WTC11 (cell line): ENCODE data around the gene SKAP2. TPM values are rescaled to one million over a fixed set of nuclear protein-coding genes. Genes with fewer than 3 reads are reported as not detected.

Source experiments
- ATAC-seq: fragments of 200-7000 bp; cut with Tn5 transposase; 2 replicates; pipeline ENCODE4 v1.10.0; 2021; ENCODE audit warnings: mild to moderate bottlenecking, moderate library complexity
- CTCF ChIA-PET: fragments of 300-600 bp; sonication (Branson Sonifier 250); formaldehyde crosslinking; loops from one replicate; lab custom pipeline; 2021; ENCODE audit warnings: antibody characterized with exemption; lab: Charles Lee
- POLR2A ChIA-PET: fragments of 350-600 bp; sonication (Branson Sonifier 250); formaldehyde crosslinking; loops from one replicate; lab custom pipeline; 2021; ENCODE audit warnings: antibody characterized with exemption; lab: Charles Lee
- DNase-seq: peaks from one replicate; pipeline ENCODE4 v3.0.0; 2021; ENCODE audit warnings: low spot score
- H3K27ac Mint-ChIP-seq: 2 replicates; pipeline ENCODE4 v1.8.0; 2021; ENCODE audit warnings: mixed read lengths
- H3K27me3 Mint-ChIP-seq: 2 replicates; pipeline ENCODE4 v1.8.0; 2021; ENCODE audit warnings: low read depth, mild to moderate bottlenecking, moderate library complexity, mixed read lengths
- H3K36me3 Mint-ChIP-seq: 2 replicates; pipeline ENCODE4 v1.8.0; 2021; ENCODE audit warnings: mixed read lengths
- H3K4me1 Mint-ChIP-seq: 2 replicates; pipeline ENCODE4 v1.8.0; 2022; ENCODE audit warnings: mixed read lengths
- H3K4me3 Mint-ChIP-seq: 2 replicates; pipeline ENCODE4 v1.8.0; 2021; ENCODE audit warnings: mild to moderate bottlenecking, moderate library complexity, mixed read lengths
- H3K9me3 Mint-ChIP-seq: 2 replicates; pipeline ENCODE4 v1.8.0; 2021; ENCODE audit warnings: mixed read lengths
- ATF2 ChIP-seq: sonication (generic); formaldehyde crosslinking; IDR thresholded peaks from 2 replicates; pipeline ENCODE4 v1.8.1; 2022; ENCODE audit warnings: low read depth, missing genetic modification reagents, borderline replicate concordance
- E2F4 ChIP-seq: sonication (generic); formaldehyde crosslinking; IDR thresholded peaks from 2 replicates; pipeline ENCODE4 v1.8.1; 2022; ENCODE audit warnings: low read depth, mild to moderate bottlenecking, moderate library complexity, missing genetic modification reagents, borderline replicate concordance
- EMX1 ChIP-seq: fragments of 250-450 bp; sonication (Bioruptor Pico); IDR thresholded peaks from 2 replicates; pipeline ENCODE4 v1.8.0; 2021; ENCODE audit warnings: mild to moderate bottlenecking
- ESRRA ChIP-seq: sonication (generic); formaldehyde crosslinking; IDR thresholded peaks from 2 replicates; pipeline ENCODE4 v1.8.1; 2022; ENCODE audit warnings: mild to moderate bottlenecking, missing genetic modification reagents, borderline replicate concordance
- ETV6 ChIP-seq: sonication (generic); formaldehyde crosslinking; IDR thresholded peaks from 2 replicates; pipeline ENCODE4 v1.8.1; 2022; ENCODE audit warnings: mild to moderate bottlenecking, missing genetic modification reagents
- FOXK1 ChIP-seq: sonication (generic); formaldehyde crosslinking; IDR thresholded peaks from 2 replicates; pipeline ENCODE4 v1.8.0; 2022; ENCODE audit warnings: mild to moderate bottlenecking, moderate library complexity, missing genetic modification reagents
- FOXP1 ChIP-seq: sonication (generic); formaldehyde crosslinking; IDR thresholded peaks from 2 replicates; pipeline ENCODE4 v1.8.0; 2022; ENCODE audit warnings: missing genetic modification reagents, mild to moderate bottlenecking, moderate library complexity, borderline replicate concordance
- GRHL2 ChIP-seq: fragments of 250-450 bp; sonication (Bioruptor Pico); IDR thresholded peaks from 2 replicates; pipeline ENCODE4 v1.8.0; 2022; ENCODE audit warnings: mild to moderate bottlenecking, moderate library complexity; ENCODE audit not compliant: insufficient replicate concordance, severe bottlenecking
- HMGXB4 ChIP-seq: sonication (generic); formaldehyde crosslinking; IDR thresholded peaks from 2 replicates; pipeline ENCODE4 v1.8.1; 2023; ENCODE audit warnings: mild to moderate bottlenecking, moderate library complexity, missing genetic modification reagents
- JUN ChIP-seq: sonication (generic); formaldehyde crosslinking; IDR thresholded peaks from 2 replicates; pipeline ENCODE4 v1.8.0; 2023; ENCODE audit warnings: mild to moderate bottlenecking, missing genetic modification reagents
- NFE2L1 ChIP-seq: sonication (generic); formaldehyde crosslinking; IDR thresholded peaks from 2 replicates; pipeline ENCODE4 v1.8.1; 2023; ENCODE audit warnings: missing genetic modification reagents
- NFYB ChIP-seq: sonication (generic); formaldehyde crosslinking; conservative IDR thresholded peaks from 2 replicates; pipeline ENCODE4 v1.8.0; 2022; ENCODE audit warnings: low read depth, missing genetic modification reagents
- NR2C2 ChIP-seq: sonication (generic); formaldehyde crosslinking; IDR thresholded peaks from 2 replicates; pipeline ENCODE4 v1.8.0; 2022; ENCODE audit warnings: mild to moderate bottlenecking, missing genetic modification reagents
- NR3C1 ChIP-seq: sonication (generic); formaldehyde crosslinking; conservative IDR thresholded peaks from 2 replicates; pipeline ENCODE4 v1.8.1; 2023; ENCODE audit warnings: low read depth, mild to moderate bottlenecking, missing genetic modification reagents
- RORB ChIP-seq: fragments of 250-450 bp; sonication (Bioruptor Pico); IDR thresholded peaks from 2 replicates; pipeline ENCODE4 v1.9.0; 2021; ENCODE audit warnings: mild to moderate bottlenecking
- SMAD4 ChIP-seq: sonication (generic); formaldehyde crosslinking; IDR thresholded peaks from 2 replicates; pipeline ENCODE4 v1.8.0; 2022; ENCODE audit warnings: mild to moderate bottlenecking, missing genetic modification reagents
- STAT6 ChIP-seq: sonication (generic); formaldehyde crosslinking; conservative IDR thresholded peaks from 2 replicates; pipeline ENCODE4 v1.8.1; 2023; ENCODE audit warnings: mild to moderate bottlenecking, low read depth, missing genetic modification reagents, moderate library complexity
- TEAD1 ChIP-seq: sonication (generic); formaldehyde crosslinking; IDR thresholded peaks from 2 replicates; pipeline ENCODE4 v1.8.0; 2022; ENCODE audit warnings: mild to moderate bottlenecking, missing genetic modification reagents
- USF1 ChIP-seq: sonication (generic); formaldehyde crosslinking; IDR thresholded peaks from 2 replicates; pipeline ENCODE4 v1.8.0; 2022; ENCODE audit warnings: mild to moderate bottlenecking, missing genetic modification reagents
- ZBTB43 ChIP-seq: sonication (generic); formaldehyde crosslinking; IDR thresholded peaks from 2 replicates; pipeline ENCODE4 v1.8.1; 2023; ENCODE audit warnings: mild to moderate bottlenecking, missing genetic modification reagents
- ZNF396 ChIP-seq: fragments of 250-450 bp; sonication (Bioruptor Pico); IDR thresholded peaks from 2 replicates; pipeline ENCODE4 v1.8.0; 2021; ENCODE audit warnings: mild to moderate bottlenecking, moderate library complexity, borderline replicate concordance
- ZNF425 ChIP-seq: fragments of 250-450 bp; sonication (Bioruptor Pico); conservative IDR thresholded peaks from 2 replicates; pipeline ENCODE4 v1.9.0; 2021; ENCODE audit warnings: mild to moderate bottlenecking
- ZSCAN18 ChIP-seq: fragments of 250-450 bp; sonication (Bioruptor Pico); IDR thresholded peaks from 2 replicates; pipeline ENCODE4 v2.1.2; 2022; ENCODE audit warnings: mild to moderate bottlenecking, moderate library complexity
- total RNA-seq: library from RNA; stranded (reverse); gene quantifications from 3 replicates; pipeline ENCODE4 v1.2.3, GENCODE V29; 2021

SKAP2 gene
- total RNA-seq, 1 experiment from 2014 or later, result 2.5 TPM

- no peak for DNase-seq
- peaks cover 6% of the 10 kb centered on the region for H3K9me3 Mint-ChIP-seq
- H3K27ac Mint-ChIP-seq, result no peak overlapping the region
- peaks cover 5% of the 10 kb centered on the region; the same call in 1 of the 2 replicates for H3K4me1 Mint-ChIP-seq
- H3K27me3 Mint-ChIP-seq, result no peaks in the 10 kb centered on the region; the same call in 1 of the 2 replicates
- no peak overlapping the region for H3K4me3 Mint-ChIP-seq
- no peak for TF ChIP-seq TEAD1
- no peak for TF ChIP-seq ZNF396 (CRISPR knock-in tag)
- TF ChIP-seq ZBTB43, result no peak
- no peak for TF ChIP-seq FOXK1
- no peak for TF ChIP-seq NFYB (CRISPR knock-in tag)
- TF ChIP-seq ETV6, result no peak
- TF ChIP-seq FOXP1 (CRISPR knock-in tag), result no peak
- TF ChIP-seq NFE2L1, result no peak
- H3K36me3 Mint-ChIP-seq, result no peaks in the 10 kb centered on the region
- CTCF ChIA-PET, result no interaction called here
- POLR2A ChIA-PET, result no interaction called here
- ATAC-seq, result no peak
These were observed 239.6 kb downstream of the SKAP2 start for GRCh38 chr7:26624839-26625238.

GRCh38 chr7:26624431-26624830, 240.0 kb downstream of the SKAP2 start:
- DNase-seq (no peak), ATAC-seq (no peak)
- Mint-ChIP-seq H3K36me3 (no peaks in the 10 kb centered on the region), H3K27me3 (no peaks in the 10 kb centered on the region; the same call in 1 of the 2 replicates), H3K27ac (no peak overlapping the region), H3K4me1 (peaks cover 5% of the 10 kb centered on the region; the same call in 1 of the 2 replicates), H3K9me3 (peaks cover 5% of the 10 kb centered on the region), H3K4me3 (no peak overlapping the region)
- CTCF ChIA-PET, result no interaction called here
- POLR2A ChIA-PET, result no interaction called here
- no peak for TF ChIP-seq RORB (CRISPR knock-in tag)
- TF ChIP-seq EMX1 (CRISPR knock-in tag), result no peak
- TF ChIP-seq JUN (CRISPR knock-in tag), result no peak
- TF ChIP-seq NR3C1 (CRISPR knock-in tag), result no peak
- no peak for TF ChIP-seq ESRRA (CRISPR knock-in tag)
- TF ChIP-seq ZSCAN18 (CRISPR knock-in tag), result no peak
- TF ChIP-seq SMAD4 (CRISPR knock-in tag), result no peak
- no peak for TF ChIP-seq GRHL2 (CRISPR knock-in tag)
- no peak for TF ChIP-seq ETV6
- no peak for TF ChIP-seq FOXP1 (CRISPR knock-in tag)
- TF ChIP-seq NFE2L1, result no peak
- TF ChIP-seq USF1 (CRISPR knock-in tag), result no peak
- no peak for TF ChIP-seq HMGXB4 (CRISPR knock-in tag)
- no peak for TF ChIP-seq STAT6
- no peak for TF ChIP-seq ZNF425
- TF ChIP-seq ATF2, result no peak
- TF ChIP-seq E2F4 (CRISPR knock-in tag), result no peak
- TF ChIP-seq NR2C2 (CRISPR knock-in tag), result no peak
